Measurements from ENCODE around the gene ADARB2.

ADARB2 gene

GRCh38 chr10:1190791-1191490, 546.4 kb downstream of the ADARB2 start:
- no peak for DNase-seq

GRCh38 chr10:1190052-1190395, 547.3 kb downstream of the ADARB2 start:
- DNase-seq: no peak

- DNase-seq: no peak
These were observed 547.9 kb downstream of the ADARB2 start for GRCh38 chr10:1189166-1190051.

- no peak for DNase-seq
These were observed 548.7 kb downstream of the ADARB2 start for GRCh38 chr10:1188558-1189135.

GRCh38 chr10:1187855-1188557, 549.3 kb downstream of the ADARB2 start:
- DNase-seq: no peak

GRCh38 chr10:1187151-1187854, 550.0 kb downstream of the ADARB2 start:
- no peak for DNase-seq

GRCh38 chr10:1186683-1186990, 550.7 kb downstream of the ADARB2 start:
- DNase-seq: no peak

- DNase-seq: no peak
These were observed 551.2 kb downstream of the ADARB2 start for GRCh38 chr10:1185911-1186682.

- DNase-seq: no peak
These were observed 552.5 kb downstream of the ADARB2 start for GRCh38 chr10:1184541-1185430.

GRCh38 chr10:1183701-1184100, 553.6 kb downstream of the ADARB2 start:
- no peak for DNase-seq

GRCh38 chr10:1183033-1183396, 554.3 kb downstream of the ADARB2 start:
- no peak for DNase-seq

GRCh38 chr10:1182280-1183032, 554.9 kb downstream of the ADARB2 start:
- no peak for DNase-seq

- no peak for DNase-seq
These were observed 556.5 kb downstream of the ADARB2 start for GRCh38 chr10:1180836-1181235.

- DNase-seq: no peak
These were observed 557.1 kb downstream of the ADARB2 start for GRCh38 chr10:1180071-1180730.

- DNase-seq: no peak
These were observed 557.8 kb downstream of the ADARB2 start for GRCh38 chr10:1179346-1180070.

- no peak for DNase-seq
These were observed 558.8 kb downstream of the ADARB2 start for GRCh38 chr10:1178506-1178905.

- no peak for DNase-seq
These were observed 559.4 kb downstream of the ADARB2 start for GRCh38 chr10:1177936-1178335.

- no peak for DNase-seq
These were observed 561.3 kb downstream of the ADARB2 start for GRCh38 chr10:1175956-1176565.

GRCh38 chr10:1174022-1174421, 563.3 kb downstream of the ADARB2 start:
- DNase-seq: no peak

Measured in right hindlimb (tissue), 1 donor.